Cardiac muscle cell (in vitro differentiated cells and primary cell): ENCODE data around the gene MRPS15. TPM values are rescaled to one million over a fixed set of nuclear protein-coding genes. Genes with fewer than 3 reads are reported as not detected.
"Not testable (repeated sequence)": the region's sequence is repeated elsewhere in the genome, so short reads cannot be mapped to it uniquely, and the experiment has no call there.

Source experiments
- DNase-seq, 2 donors: peaks; one replicate each; pipeline versions ENCODE4 v3.0.0 to v3.0.0-alpha.2; 2010 to 2017; ENCODE audit warnings: low read depth in 1 of 2, low spot score in 1 of 2
- H3K27ac ChIP-seq: fragments of 200-600 bp; sonication (generic); 2 replicates; pipeline ENCODE4 v1.5.1; 2016
- H3K27me3 ChIP-seq: fragments of 200-600 bp; sonication (generic); 2 replicates; pipeline ENCODE4 v1.6.0; 2016; ENCODE audit warnings: control low read depth
- H3K36me3 ChIP-seq: fragments of 200-600 bp; sonication (generic); 2 replicates; pipeline ENCODE4 v1.5.1; 2016; ENCODE audit warnings: control low read depth
- H3K4me1 ChIP-seq: fragments of 200-600 bp; sonication (generic); 2 replicates; pipeline ENCODE4 v1.8.1; 2017; ENCODE audit warnings: low read depth, mild to moderate bottlenecking, mixed run types
- H3K4me3 ChIP-seq: fragments of 200-600 bp; sonication (generic); 2 replicates; pipeline ENCODE4 v1.5.1; 2016; ENCODE audit warnings: mild to moderate bottlenecking
- H3K9me3 ChIP-seq: fragments of 200-600 bp; sonication (generic); 2 replicates; pipeline ENCODE4 v1.5.1; 2017; ENCODE audit warnings: low read depth, mild to moderate bottlenecking, control low read depth
- polyA plus RNA-seq: library from polyadenylated mRNA; unstranded; fragments of >200 nt; fragmentation: Nextera tagmentation; extraction: Ambion mirVana; gene quantifications from 2 replicates; pipeline ENCODE4 v1.2.1, GENCODE V29; 2016
- total RNA-seq: library from RNA; depleted of rRNA; stranded (reverse); fragments of >200 nt; gene quantifications from 2 replicates; pipeline ENCODE4 v1.2.3, GENCODE V29; 2016
- TF ChIP-seq, protein P1 (sequence below): IDR thresholded peaks from 2 replicates; pipeline ENCODE4 v1.5.1; 2012; ENCODE audit warnings: low read depth, mild to moderate bottlenecking, low read length

The MRPS15 gene
- total and polyA plus RNA-seq, 2 experiments from 2014 or later = 83.5 to 166 TPM

DNA sequence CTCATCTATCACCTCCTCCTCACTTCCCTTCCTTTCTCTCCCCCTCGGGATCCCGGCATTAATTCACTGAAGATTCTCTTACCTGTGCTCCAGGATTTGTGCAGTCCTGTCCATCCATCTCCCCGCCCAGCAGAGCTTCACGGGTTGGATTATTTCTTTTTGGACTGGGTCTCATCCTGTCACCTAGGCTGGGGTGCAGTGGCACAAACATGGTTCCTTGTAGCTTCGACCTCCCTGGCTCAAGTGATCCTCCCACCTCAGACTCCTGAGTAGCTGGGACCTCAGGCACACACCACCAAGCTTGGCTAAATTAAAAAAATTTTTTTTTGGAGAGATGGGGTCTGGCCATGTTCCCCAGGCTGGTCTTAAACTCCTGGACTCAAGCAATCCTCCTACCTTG lies 30.8 kb upstream of the MRPS15 start:
- H3K27me3 ChIP-seq = no peaks in the 10 kb centered on the region
- DNase-seq = no peak
- no peak overlapping the region for H3K27ac ChIP-seq
- H3K36me3 ChIP-seq = no peaks in the 10 kb centered on the region
- H3K4me3 ChIP-seq = no peak overlapping the region
- TF ChIP-seq, protein P1, sequence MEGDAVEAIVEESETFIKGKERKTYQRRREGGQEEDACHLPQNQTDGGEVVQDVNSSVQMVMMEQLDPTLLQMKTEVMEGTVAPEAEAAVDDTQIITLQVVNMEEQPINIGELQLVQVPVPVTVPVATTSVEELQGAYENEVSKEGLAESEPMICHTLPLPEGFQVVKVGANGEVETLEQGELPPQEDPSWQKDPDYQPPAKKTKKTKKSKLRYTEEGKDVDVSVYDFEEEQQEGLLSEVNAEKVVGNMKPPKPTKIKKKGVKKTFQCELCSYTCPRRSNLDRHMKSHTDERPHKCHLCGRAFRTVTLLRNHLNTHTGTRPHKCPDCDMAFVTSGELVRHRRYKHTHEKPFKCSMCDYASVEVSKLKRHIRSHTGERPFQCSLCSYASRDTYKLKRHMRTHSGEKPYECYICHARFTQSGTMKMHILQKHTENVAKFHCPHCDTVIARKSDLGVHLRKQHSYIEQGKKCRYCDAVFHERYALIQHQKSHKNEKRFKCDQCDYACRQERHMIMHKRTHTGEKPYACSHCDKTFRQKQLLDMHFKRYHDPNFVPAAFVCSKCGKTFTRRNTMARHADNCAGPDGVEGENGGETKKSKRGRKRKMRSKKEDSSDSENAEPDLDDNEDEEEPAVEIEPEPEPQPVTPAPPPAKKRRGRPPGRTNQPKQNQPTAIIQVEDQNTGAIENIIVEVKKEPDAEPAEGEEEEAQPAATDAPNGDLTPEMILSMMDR = no peak
- no peaks in the 10 kb centered on the region for H3K4me1 ChIP-seq
- H3K9me3 ChIP-seq = no peaks in the 10 kb centered on the region

DNA sequence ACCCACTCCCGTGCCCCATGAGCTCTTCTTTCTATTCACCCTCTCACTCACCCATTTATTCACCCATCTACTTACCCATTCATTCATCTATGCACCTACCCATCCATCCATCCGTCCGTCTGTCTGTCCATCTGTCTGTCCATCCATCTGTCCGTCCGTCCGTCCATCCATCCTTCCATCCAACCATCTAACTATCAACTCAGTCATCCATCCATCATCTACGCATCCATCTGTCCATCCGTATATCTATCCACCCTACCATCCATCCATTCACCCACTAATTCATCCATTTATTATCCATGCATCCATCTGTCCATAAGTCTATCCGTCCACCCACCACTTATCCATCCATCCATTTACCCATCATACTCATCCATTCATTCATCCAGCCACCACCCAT lies 29.3 kb upstream of the MRPS15 start:
- TF ChIP-seq, protein P1 = no peak
- Histone ChIP-seq H3K27me3 (no peaks in the 10 kb centered on the region), H3K27ac (no peak overlapping the region), H3K36me3 (no peaks in the 10 kb centered on the region), H3K9me3 (no peaks in the 10 kb centered on the region), H3K4me1 (no peaks in the 10 kb centered on the region), H3K4me3 (no peak overlapping the region)
- no peak for DNase-seq

DNA sequence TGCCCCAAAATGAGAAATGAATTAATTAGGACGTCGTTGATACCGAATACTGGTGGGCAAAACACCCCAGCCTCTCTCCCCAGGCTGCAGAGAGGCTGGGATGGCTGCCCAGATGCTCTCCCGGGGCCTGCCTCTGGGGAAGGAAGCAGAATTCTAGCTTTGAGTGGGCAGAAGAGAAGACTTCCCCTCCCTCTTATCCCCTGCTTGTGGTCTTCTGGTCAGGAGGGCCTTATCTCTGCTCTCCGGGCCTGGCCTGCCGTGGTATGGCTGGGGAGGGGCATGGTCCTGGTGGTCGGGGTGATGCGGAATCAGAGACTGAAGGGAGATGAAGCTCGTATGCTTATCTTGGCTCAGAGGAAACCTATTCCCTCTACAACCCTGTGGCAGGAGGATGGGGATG lies 28.3 kb upstream of the MRPS15 start:
- no peak overlapping the region for H3K27ac ChIP-seq
- H3K27me3 ChIP-seq = no peaks in the 10 kb centered on the region
- no peak for DNase-seq
- TF ChIP-seq, protein P1 = no peak
- H3K4me1 ChIP-seq = no peaks in the 10 kb centered on the region
- H3K9me3 ChIP-seq = no peaks in the 10 kb centered on the region
- no peak overlapping the region for H3K4me3 ChIP-seq
- H3K36me3 ChIP-seq = no peaks in the 10 kb centered on the region

DNA sequence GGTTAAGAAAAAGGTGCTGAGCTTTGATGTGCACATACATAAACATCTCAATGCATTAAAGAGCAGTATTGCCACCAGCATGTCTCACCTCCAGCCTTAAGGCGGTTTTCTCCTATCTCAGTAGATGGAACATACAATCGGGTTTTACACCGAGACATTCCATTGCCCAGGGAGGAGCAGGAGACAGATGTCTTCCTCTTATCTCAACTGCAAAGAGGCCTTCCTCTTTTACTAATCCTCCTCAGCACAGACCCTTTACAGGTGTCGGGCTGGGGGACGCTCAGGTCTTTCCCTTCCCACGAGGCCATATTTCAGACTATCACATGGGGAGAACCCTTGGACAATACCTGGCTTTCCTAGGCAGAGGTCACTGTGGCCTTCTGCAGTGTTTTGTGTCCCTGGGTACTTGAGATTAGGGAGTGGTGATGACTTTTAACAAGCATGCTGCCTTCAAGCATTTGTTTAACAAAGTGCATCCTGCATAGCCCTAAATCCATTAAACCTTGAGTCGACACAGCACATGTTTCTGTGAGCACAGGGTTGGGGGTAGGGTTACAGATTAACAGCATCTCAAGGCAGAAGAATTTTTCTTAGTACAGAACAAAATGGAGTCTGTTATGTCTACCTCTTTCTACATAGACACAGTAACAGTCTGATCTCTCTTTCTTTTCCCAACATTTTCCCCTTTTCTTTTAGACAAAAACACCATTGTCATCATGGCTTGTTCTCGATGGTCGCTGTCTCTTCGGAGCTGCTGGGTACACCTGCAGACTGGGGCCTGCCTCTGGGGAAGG lies 25.3 kb upstream of the MRPS15 start:
- H3K27ac ChIP-seq, H3K27me3 ChIP-seq, H3K4me1 ChIP-seq, H3K9me3 ChIP-seq, H3K4me3 ChIP-seq, DNase-seq, H3K36me3 ChIP-seq: not testable (repeated sequence)

DNA sequence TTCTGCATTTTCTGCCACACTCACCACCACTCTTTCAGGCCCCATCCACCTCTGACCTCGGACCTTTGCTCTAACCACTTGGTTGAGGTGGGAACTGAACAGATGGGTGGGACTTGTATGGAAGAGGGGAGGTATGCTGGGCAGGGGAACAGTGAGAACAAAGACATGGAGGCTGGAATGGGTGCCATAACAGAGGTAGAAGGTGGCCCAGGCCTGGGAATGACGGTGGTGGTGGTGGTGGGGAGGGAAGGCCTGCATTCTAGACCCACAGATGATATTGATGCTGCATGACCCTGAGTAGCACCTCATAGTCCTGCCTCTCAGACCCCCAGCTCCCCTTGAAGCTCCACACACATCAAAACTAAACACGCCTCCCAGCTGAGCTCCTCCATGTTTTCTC lies 23.7 kb upstream of the MRPS15 start:
- no peaks in the 10 kb centered on the region for H3K9me3 ChIP-seq
- TF ChIP-seq, protein P1 = no peak

DNA sequence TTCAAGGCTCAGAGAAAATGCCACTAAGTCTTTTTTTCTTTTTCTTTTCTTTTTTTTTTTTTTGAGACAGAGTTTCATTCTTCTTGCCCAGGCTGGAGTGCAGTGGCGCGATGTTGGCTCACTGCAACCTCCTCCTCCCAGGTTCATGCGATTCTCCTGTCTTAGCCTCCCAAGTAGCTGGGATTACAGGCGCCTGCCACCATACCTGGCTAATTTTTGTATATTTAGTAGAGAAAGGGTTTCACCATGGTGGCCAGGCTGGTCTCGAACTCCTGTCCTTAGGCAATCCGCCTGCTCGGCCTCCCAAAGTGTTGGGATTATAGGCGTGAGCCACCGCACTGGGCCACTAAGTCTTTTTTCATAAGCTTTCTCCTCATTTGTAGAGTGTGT lies 23.1 kb upstream of the MRPS15 start:
- not testable (repeated sequence) for H3K9me3 ChIP-seq, DNase-seq, H3K27ac ChIP-seq, H3K27me3 ChIP-seq, H3K36me3 ChIP-seq, H3K4me1 ChIP-seq, H3K4me3 ChIP-seq

More for the DNA sequence above, 23.7 kb upstream of the MRPS15 start:
- no peak for DNase-seq
- no peaks in the 10 kb centered on the region for H3K27me3 ChIP-seq
- H3K4me3 ChIP-seq = no peak overlapping the region
- H3K4me1 ChIP-seq = no peaks in the 10 kb centered on the region
- H3K27ac ChIP-seq = no peak overlapping the region
- H3K36me3 ChIP-seq = no peaks in the 10 kb centered on the region
